Measurements from ENCODE around the gene STX1B. TPM values are rescaled to one million over a fixed set of nuclear protein-coding genes. Genes with fewer than 3 reads are reported as not detected.

The STX1B gene
- total and polyA plus RNA-seq, 9 donors = 0.34 to 1.5 (median 0.94) TPM

DNA sequence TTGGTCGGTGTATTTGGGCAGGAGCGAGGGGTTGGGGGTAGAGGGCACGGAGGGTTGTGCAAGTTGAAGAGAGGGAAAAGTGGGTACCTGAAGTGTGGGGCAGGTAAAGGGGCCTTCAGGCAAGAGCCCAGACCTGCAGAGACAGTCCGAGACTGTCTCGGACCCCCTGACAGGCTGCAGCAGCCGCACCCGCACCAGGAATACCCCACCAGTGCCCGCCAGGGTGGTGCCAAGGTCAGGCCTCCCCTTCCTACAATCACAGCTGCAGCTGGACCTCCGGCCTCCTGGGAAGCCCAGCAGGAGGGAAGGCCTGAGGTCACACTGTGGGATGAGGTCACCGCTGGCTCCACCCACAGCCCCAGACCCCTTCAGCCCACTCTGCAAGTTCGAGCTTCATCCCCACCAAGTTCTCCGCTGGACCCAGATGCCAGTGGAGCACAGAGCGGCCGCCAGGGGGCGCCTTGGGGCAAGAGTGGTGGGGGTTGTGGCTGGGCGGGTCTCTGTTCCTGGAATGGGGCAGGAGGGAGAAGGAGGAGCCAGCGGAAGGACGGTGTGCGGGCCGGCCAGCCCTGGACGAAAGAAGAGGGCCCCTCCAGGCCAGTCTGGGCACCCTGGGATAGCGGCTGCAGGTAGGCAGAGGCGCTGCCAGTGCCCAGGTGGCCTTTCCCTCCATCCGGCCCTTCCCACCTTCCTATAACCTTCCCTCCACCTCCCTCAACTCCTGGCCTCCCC, 25.6 kb downstream of the STX1B start, which contains the start of gene HSD3B7:
HSD3B7 (plus strand) TSS at position 539 of the 732 bp plus-strand sequence. CDS start 452 bp downstream, outside the sequence.
- H3K4me1 ChIP-seq (ENCODE audit: insufficient read depth) = peaks cover 8% of the 10 kb centered on the region
- DNase-seq = peak; percentile 90 to 96 (median 94)
- intact Hi-C loops (cut with DNase I) = loop anchor here (2.0 to 10.0 kb wide), 7 partner anchors 50 to 890 kb away; partner anchors contain the start of genes ZNF843 (in 4 of the 4), ZNF267 (in 2 of the 4) and STX4 (in 1 of the 4)
- H3K4me3 ChIP-seq = peak within 1 kb of the TSS; percentile 42
- H3K27ac ChIP-seq = no peak within 1 kb of the TSS
- H3K36me3 ChIP-seq = no peaks in the 10 kb centered on the region
- 18 to 25% (median 21%) methylated on average over 24 of the region's 24 CpGs for WGBS, 3 donors
- TF ChIP-seq, protein P1, sequence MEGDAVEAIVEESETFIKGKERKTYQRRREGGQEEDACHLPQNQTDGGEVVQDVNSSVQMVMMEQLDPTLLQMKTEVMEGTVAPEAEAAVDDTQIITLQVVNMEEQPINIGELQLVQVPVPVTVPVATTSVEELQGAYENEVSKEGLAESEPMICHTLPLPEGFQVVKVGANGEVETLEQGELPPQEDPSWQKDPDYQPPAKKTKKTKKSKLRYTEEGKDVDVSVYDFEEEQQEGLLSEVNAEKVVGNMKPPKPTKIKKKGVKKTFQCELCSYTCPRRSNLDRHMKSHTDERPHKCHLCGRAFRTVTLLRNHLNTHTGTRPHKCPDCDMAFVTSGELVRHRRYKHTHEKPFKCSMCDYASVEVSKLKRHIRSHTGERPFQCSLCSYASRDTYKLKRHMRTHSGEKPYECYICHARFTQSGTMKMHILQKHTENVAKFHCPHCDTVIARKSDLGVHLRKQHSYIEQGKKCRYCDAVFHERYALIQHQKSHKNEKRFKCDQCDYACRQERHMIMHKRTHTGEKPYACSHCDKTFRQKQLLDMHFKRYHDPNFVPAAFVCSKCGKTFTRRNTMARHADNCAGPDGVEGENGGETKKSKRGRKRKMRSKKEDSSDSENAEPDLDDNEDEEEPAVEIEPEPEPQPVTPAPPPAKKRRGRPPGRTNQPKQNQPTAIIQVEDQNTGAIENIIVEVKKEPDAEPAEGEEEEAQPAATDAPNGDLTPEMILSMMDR (IDR thresholded peaks at IDR 0.05) = peak; percentile 87 to 97 (median 97)
- no peak for TF ChIP-seq EP300 (IDR thresholded peaks at IDR 0.05)
- no peak for TF ChIP-seq POLR2A (IDR thresholded peaks at IDR 0.05)
- no peaks in the 10 kb centered on the region for H3K27me3 ChIP-seq
- H3K9me3 ChIP-seq = no peaks in the 10 kb centered on the region

DNA sequence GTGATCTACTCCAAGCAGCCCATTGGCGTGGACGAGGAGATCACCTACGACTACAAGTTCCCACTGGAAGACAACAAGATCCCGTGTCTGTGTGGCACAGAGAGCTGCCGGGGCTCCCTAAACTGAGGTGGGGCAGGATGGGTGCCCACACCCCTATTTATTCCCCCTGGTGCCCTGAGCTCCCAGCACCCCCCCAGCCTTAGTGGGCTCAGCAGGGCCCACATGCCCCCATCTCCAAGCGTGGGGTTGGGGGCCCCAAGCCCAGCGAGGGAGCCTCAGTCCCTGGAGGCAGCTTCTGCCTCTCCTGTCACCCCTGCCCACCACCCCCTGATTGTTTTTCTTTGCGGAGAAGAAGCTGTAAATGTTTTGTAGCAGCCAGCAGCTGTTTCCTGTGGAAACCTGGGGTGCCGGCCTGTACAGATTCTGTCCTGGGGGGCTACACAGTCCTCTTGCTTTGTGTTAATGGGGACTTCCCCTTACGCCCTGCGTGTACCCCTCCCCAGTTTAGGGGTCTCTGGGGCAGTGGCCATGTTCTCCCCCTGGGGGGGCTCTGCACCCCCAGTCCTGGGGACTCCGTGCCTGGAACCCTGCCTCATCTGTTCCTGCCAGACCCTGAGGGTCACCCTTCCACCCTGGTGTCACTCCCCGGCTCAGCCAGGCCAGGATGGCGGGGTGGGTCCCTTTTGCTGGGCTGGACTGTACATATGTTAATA, 26.4 kb downstream of the STX1B start:
- intact Hi-C loops (cut with DNase I) = loop anchor here in 3 of 4 donors (2.0 to 10.0 kb wide), 6 partner anchors 51 to 891 kb away; partner anchors contain the start of genes ZNF267 (in 2 of the 3), STX4 (in 1 of the 3) and ZNF843 (in 1 of the 3)
- WGBS, 3 donors = 62 to 66% (median 64%) methylated on average over 14 of the region's 14 CpGs
- Histone ChIP-seq H3K9me3 (no peaks in the 10 kb centered on the region), H3K36me3 (no peaks in the 10 kb centered on the region), H3K27me3 (no peaks in the 10 kb centered on the region), H3K27ac (no peak overlapping the region), H3K4me1 (ENCODE audit: insufficient read depth) (peaks cover 8% of the 10 kb centered on the region), H3K4me3 (no peak overlapping the region)
- TF ChIP-seq, protein P1 (IDR thresholded peaks at IDR 0.05) = no peak
- TF ChIP-seq POLR2A (IDR thresholded peaks at IDR 0.05) (no peak), EP300 (IDR thresholded peaks at IDR 0.05) (no peak)
- no peak for DNase-seq

DNA sequence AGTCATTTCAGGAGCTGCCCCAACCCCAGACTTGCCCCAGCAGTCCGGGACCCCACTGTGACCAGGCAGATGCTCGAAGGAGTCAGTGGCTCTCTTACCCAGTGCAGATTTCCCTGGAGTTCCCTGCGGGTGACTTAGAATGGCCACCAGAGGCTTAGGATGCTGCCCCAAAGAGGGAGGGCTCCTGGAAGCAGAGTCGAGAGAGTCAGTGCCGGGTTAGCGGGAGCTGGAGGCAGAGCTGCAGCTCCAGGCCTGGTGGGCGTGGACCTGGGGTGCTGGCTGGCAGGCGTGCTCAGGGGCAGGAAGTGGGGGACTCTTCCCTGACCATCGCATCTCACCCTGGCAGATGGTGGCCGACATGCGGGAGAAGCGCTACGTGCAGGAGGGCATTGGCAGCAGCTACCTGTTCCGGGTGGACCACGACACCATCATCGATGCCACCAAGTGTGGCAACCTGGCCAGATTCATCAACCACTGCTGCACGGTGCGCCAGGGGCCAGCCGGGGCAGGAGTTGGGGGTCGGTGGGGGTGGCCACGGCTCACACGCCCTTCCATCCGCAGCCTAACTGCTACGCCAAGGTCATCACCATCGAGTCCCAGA, 27.0 kb downstream of the STX1B start:
- Histone ChIP-seq H3K27me3 (no peaks in the 10 kb centered on the region), H3K4me1 (ENCODE audit: insufficient read depth) (peaks cover 8% of the 10 kb centered on the region), H3K9me3 (no peaks in the 10 kb centered on the region), H3K27ac (no peak overlapping the region), H3K4me3 (no peak overlapping the region), H3K36me3 (no peaks in the 10 kb centered on the region)
- intact Hi-C loops (cut with DNase I) = loop anchor here in 3 of 4 donors (5.0 to 10.0 kb wide), 5 partner anchors 51 to 891 kb away; partner anchors contain the start of genes ZNF267 (in 2 of the 3), STX4 (in 1 of the 3) and ZNF843 (in 1 of the 3)
- DNase-seq = no peak
- 74 to 83% (median 75%) methylated on average over 25 of the region's 25 CpGs for WGBS, 3 donors
- no peak for TF ChIP-seq EP300 (IDR thresholded peaks at IDR 0.05)
- TF ChIP-seq, protein P1 (IDR thresholded peaks at IDR 0.05) = no peak
- no peak for TF ChIP-seq POLR2A (IDR thresholded peaks at IDR 0.05)

Measured in ovary (tissue), 9 donors.